BJ (cell line): Measurements from ENCODE around the gene CNPY4. TPM values are rescaled to one million over a fixed set of nuclear protein-coding genes. Genes with fewer than 3 reads are reported as not detected.
A peak's percentile ranks its signal among the peaks of the same experiment; 100 is the strongest.

Experiments
- CTCF ChIA-PET: fragments of 350-600 bp; formaldehyde crosslinking; extraction: SDS; loops from one replicate; lab custom pipeline; 2021; ENCODE audit warnings: antibody characterized with exemption, inconsistent platforms; lab: Yijun Ruan, JAX
- POLR2A ChIA-PET: fragments of 300-600 bp; sonication (Branson Sonifier 250); formaldehyde crosslinking; extraction: SDS; loops from one replicate; lab custom pipeline; 2021; ENCODE audit warnings: antibody characterized with exemption; lab: Charles Lee
- DNase-seq: peaks from one replicate; pipeline ENCODE4 v3.0.0-alpha.2; 2011; ENCODE audit warnings: low read depth
- H3K27me3 ChIP-seq: 2 replicates; pipeline ENCODE4 v1.6.0; 2011; ENCODE audit warnings: low read length; ENCODE audit not compliant: control insufficient read depth, insufficient read depth
- H3K36me3 ChIP-seq: 2 replicates; pipeline ENCODE4 v1.5.1; 2011; ENCODE audit warnings: low read length; ENCODE audit not compliant: control insufficient read depth, insufficient read depth
- H3K4me3 ChIP-seq: 2 replicates; pipeline ENCODE4 v1.5.1; 2011; ENCODE audit warnings: low read depth, mild to moderate bottlenecking, control low read depth, low read length
- polyA plus RNA-seq: library from polyadenylated mRNA; depleted of rRNA; stranded (reverse); fragments of >200 nt; gene quantifications from 2 replicates; pipeline ENCODE4 v1.2.3, GENCODE V29; 2011; rRNA removed
- small RNA-seq: library from RNA; depleted of rRNA; stranded (forward); fragments of <200 nt; gene quantifications from one replicate; pipeline ENCODE3, GENCODE V24; 2012; ENCODE audit warnings: low replicate concordance, low read depth; ENCODE audit not compliant: insufficient read length
- TF ChIP-seq, protein P1 (sequence below): IDR thresholded peaks from 2 replicates; pipeline ENCODE4 v1.5.1; 2011; ENCODE audit warnings: low read depth, mild to moderate bottlenecking, control low read depth, inconsistent platforms, low read length, moderate library complexity; ENCODE audit not compliant: insufficient read depth

The CNPY4 gene
- polyA plus RNA-seq, 1 experiment: 20.9 TPM

DNA sequence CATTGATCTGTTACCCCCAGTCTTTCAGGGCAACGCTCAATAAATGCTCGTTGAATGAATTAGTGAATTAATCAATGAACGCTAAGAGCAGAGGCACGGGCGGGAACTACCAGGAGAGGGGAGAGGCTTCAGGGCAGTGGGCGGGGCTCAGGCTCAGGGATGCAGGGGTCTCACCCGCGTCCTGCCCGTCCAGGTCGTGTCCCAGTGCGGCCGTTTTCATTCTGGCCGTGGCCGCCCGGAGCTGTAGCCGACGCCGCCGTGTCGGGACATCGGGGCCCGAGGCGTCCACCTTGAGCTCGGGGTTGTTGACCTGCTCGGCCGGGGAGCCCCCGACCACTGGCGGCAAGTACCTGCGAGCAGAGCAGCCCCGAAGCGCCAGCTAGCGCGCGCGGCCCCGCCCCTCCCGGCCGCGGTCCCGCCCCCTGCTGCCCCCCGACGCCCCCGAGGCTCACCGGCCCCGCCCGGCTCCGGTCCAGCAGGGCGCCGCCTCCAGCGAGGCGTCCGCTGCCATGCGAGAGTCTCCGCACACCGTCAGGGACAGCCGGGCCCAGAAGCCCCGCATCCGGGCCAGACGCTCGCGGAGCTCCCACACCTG is 51.8 kb downstream of the CNPY4 start:
- Histone ChIP-seq H3K27me3 (no peaks in the 10 kb centered on the region), H3K36me3 (no peaks in the 10 kb centered on the region), H3K4me3 (peak overlapping the region; percentile 12)
- ChIA-PET CTCF (no interaction called here), POLR2A (no interaction called here)
- no peak for DNase-seq
- TF ChIP-seq, protein P1, sequence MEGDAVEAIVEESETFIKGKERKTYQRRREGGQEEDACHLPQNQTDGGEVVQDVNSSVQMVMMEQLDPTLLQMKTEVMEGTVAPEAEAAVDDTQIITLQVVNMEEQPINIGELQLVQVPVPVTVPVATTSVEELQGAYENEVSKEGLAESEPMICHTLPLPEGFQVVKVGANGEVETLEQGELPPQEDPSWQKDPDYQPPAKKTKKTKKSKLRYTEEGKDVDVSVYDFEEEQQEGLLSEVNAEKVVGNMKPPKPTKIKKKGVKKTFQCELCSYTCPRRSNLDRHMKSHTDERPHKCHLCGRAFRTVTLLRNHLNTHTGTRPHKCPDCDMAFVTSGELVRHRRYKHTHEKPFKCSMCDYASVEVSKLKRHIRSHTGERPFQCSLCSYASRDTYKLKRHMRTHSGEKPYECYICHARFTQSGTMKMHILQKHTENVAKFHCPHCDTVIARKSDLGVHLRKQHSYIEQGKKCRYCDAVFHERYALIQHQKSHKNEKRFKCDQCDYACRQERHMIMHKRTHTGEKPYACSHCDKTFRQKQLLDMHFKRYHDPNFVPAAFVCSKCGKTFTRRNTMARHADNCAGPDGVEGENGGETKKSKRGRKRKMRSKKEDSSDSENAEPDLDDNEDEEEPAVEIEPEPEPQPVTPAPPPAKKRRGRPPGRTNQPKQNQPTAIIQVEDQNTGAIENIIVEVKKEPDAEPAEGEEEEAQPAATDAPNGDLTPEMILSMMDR: no peak

GRCh38 chr7:100171840-100172239 is 52.4 kb downstream of the CNPY4 start:
- TF ChIP-seq, protein P1: no peak
- no peak for DNase-seq
- Histone ChIP-seq H3K36me3 (no peaks in the 10 kb centered on the region), H3K27me3 (no peaks in the 10 kb centered on the region), H3K4me3 (no peak overlapping the region)
- CTCF ChIA-PET: no interaction called here
- POLR2A ChIA-PET: no interaction called here

DNA sequence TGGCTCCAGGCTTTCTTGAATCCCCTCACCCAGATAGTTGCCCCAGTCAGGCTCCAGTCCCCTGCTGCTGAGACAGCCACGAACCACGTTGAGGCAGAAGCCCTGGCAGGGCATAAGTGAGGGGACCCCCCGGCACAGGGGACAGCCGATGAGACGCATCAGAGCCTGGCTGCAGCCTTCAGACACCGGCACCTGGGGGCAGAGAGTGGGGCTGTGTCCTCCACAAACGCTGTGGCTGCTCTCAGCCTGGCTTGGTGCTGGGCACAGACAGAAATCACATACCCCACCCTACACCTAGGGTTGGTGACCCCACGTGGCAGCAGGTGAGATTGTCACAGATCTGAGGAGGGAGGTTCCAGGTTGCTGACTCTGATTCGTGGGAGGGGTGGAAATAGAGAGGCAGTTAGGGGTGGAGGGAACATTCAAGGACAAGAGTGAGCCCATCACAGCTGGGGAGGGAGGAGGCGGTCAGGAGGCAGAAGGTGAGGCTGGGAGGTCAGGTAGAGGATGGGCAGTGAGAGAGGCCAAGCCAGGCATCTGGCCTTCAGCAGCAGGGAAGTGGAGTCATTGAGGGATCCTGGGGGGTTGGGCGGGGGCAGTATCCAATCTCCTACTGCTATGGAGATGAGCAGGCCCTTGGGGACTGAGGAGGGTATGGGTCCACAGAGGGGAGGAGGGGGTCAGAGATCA is 54.5 kb downstream of the CNPY4 start:
- no peak overlapping the region for H3K4me3 ChIP-seq
- no peaks in the 10 kb centered on the region for H3K36me3 ChIP-seq
- H3K27me3 ChIP-seq: no peaks in the 10 kb centered on the region
- ChIA-PET POLR2A (no interaction called here), CTCF (no interaction called here)
- TF ChIP-seq, protein P1: no peak
- DNase-seq: no peak

- ChIA-PET CTCF (no interaction called here), POLR2A (no interaction called here)
- TF ChIP-seq, protein P1: no peak
- Histone ChIP-seq H3K36me3 (no peaks in the 10 kb centered on the region), H3K4me3 (no peak overlapping the region), H3K27me3 (no peaks in the 10 kb centered on the region)
- no peak for DNase-seq
Measured at GRCh38 chr7:100174582-100174981, 55.1 kb downstream of the CNPY4 start.

Small RNA genes within 50 kb of the gene (small RNA-seq; reads per million reads assigned to genes)
- gene MIR106B (24,522 reads per million, percentile 100 among the genes with 10 or more reads in this experiment), gene MIR25 (23,940 reads per million, percentile 99 among the genes with 10 or more reads in this experiment), gene MIR93 (5,787 reads per million, percentile 98 among the genes with 10 or more reads in this experiment)

Other genes with a start within 250 kb of the CNPY4 start
- not detected in 2 replicates for gene OR2AE1, start 242.6 kb upstream of the CNPY4 start, polyA plus RNA-seq
- gene TRIM4, start 200.1 kb upstream of the CNPY4 start, polyA plus RNA-seq: 18.6 and 25.4 TPM in 2 replicates
- not detected in 2 replicates for gene GJC3, start 190.0 kb upstream of the CNPY4 start, polyA plus RNA-seq
- not detected in 2 replicates for gene AZGP1, start 143.6 kb upstream of the CNPY4 start, polyA plus RNA-seq
- gene ZKSCAN1, start 104.0 kb upstream of the CNPY4 start, polyA plus RNA-seq: 24.5 and 25.8 TPM in 2 replicates
- gene ZSCAN21, start 69.9 kb upstream of the CNPY4 start, polyA plus RNA-seq: 10.3 and 10.6 TPM in 2 replicates
- 17.2 and 17.4 TPM in 2 replicates for gene ZNF3, start 37.9 kb upstream of the CNPY4 start, polyA plus RNA-seq
- 195 and 234 TPM in 2 replicates for gene COPS6, start 30.7 kb upstream of the CNPY4 start, polyA plus RNA-seq
- gene MCM7, start 18.2 kb upstream of the CNPY4 start, polyA plus RNA-seq: 53.8 and 89.0 TPM in 2 replicates
- 14.3 and 15.2 TPM in 2 replicates for gene AP4M1, start 18.0 kb upstream of the CNPY4 start, polyA plus RNA-seq
- 18.2 and 39.5 TPM in 2 replicates for gene TAF6, start 276 bp upstream of the CNPY4 start, polyA plus RNA-seq
- gene MBLAC1, start 7.3 kb downstream of the CNPY4 start, polyA plus RNA-seq: 1.2 and 1.6 TPM in 2 replicates
- gene LAMTOR4, start 29.3 kb downstream of the CNPY4 start, polyA plus RNA-seq: 125 and 193 TPM in 2 replicates
- gene TRAPPC14, start 39.1 kb downstream of the CNPY4 start, polyA plus RNA-seq: 3.2 and 5.8 TPM in 2 replicates
- gene GAL3ST4, start 49.0 kb downstream of the CNPY4 start, polyA plus RNA-seq: 8.1 and 12.1 TPM in 2 replicates
- gene GPC2, start 57.7 kb downstream of the CNPY4 start, polyA plus RNA-seq: 1.3 and 1.9 TPM in 2 replicates
- 0.44 and 0.61 TPM in 2 replicates for gene STAG3, start 58.3 kb downstream of the CNPY4 start, polyA plus RNA-seq
- not detected in 2 replicates for gene PVRIG, start 100.3 kb downstream of the CNPY4 start, polyA plus RNA-seq
- gene SPDYE3, start 188.1 kb downstream of the CNPY4 start, polyA plus RNA-seq: not detected in 2 replicates
- 10.6 and 25.4 TPM in 2 replicates for gene PILRB, start 238.5 kb downstream of the CNPY4 start, polyA plus RNA-seq